Measurements from ENCODE around the gene PDLIM5. TPM values are rescaled to one million over a fixed set of nuclear protein-coding genes. Genes with fewer than 3 reads are reported as not detected.

Gene PDLIM5
- total and polyA plus RNA-seq, 4 experiments from 2014 or later: 37.4 to 57.5 (median 44.6) TPM

GRCh38 chr4:94698187-94698586, 246.4 kb downstream of the PDLIM5 start:
- H3K4me1 ChIP-seq (ENCODE audit: insufficient read depth, low read length): no peaks in the 10 kb centered on the region
- Mint-ChIP-seq H3K36me3 (no peaks in the 10 kb centered on the region), H3K27me3 (peaks cover 1 to 4% of the 10 kb centered on the region in 2 donors), H3K4me1 (no peaks in the 10 kb centered on the region), H3K4me3 (no peak overlapping the region), H3K27ac (no peak overlapping the region), H3K9me3 (no peaks in the 10 kb centered on the region)
- no peaks in the 10 kb centered on the region for H3K27me3 ChIP-seq (ENCODE audit: insufficient read depth, low read length)
- H3K9me3 ChIP-seq (ENCODE audit: control insufficient read depth in 1 of 2, low read length in 2 of 2): no peaks in the 10 kb centered on the region
- CTCF ChIA-PET (ENCODE audit: partially characterized antibody): no interaction called here
- POLR2A ChIA-PET (ENCODE audit: partially characterized antibody): no interaction called here
- H3K4me3 ChIP-seq (ENCODE audit: low read length in 2 of 2): no peak overlapping the region
- intact Hi-C loops (cut with micrococcal nuclease): no loop called here
- DNase-seq: no peak
- H3K27ac ChIP-seq (ENCODE audit: low read depth, low read length): no peak overlapping the region
- H3K36me3 ChIP-seq (ENCODE audit: insufficient read depth, low read length): no peaks in the 10 kb centered on the region

GRCh38 chr4:94700298-94700697, 248.6 kb downstream of the PDLIM5 start:
- Mint-ChIP-seq H3K9me3 (no peaks in the 10 kb centered on the region), H3K4me1 (no peaks in the 10 kb centered on the region), H3K27ac (no peak overlapping the region), H3K27me3 (peaks cover 2 to 4% of the 10 kb centered on the region in 2 donors), H3K4me3 (no peak overlapping the region), H3K36me3 (no peaks in the 10 kb centered on the region)
- Histone ChIP-seq H3K27me3 (ENCODE audit: insufficient read depth, low read length) (no peaks in the 10 kb centered on the region), H3K4me3 (ENCODE audit: low read length in 2 of 2) (no peak overlapping the region), H3K4me1 (ENCODE audit: insufficient read depth, low read length) (no peaks in the 10 kb centered on the region), H3K27ac (ENCODE audit: low read depth, low read length) (no peak overlapping the region), H3K9me3 (ENCODE audit: control insufficient read depth in 1 of 2, low read length in 2 of 2) (no peaks in the 10 kb centered on the region), H3K36me3 (ENCODE audit: insufficient read depth, low read length) (no peaks in the 10 kb centered on the region)
- intact Hi-C loops (cut with micrococcal nuclease): no loop called here
- ChIA-PET POLR2A (ENCODE audit: partially characterized antibody) (no interaction called here), CTCF (ENCODE audit: partially characterized antibody) (no interaction called here)
- DNase-seq: no peak

GRCh38 chr4:94701631-94702300, 250.0 kb downstream of the PDLIM5 start:
- no peak overlapping the region for H3K4me3 ChIP-seq (ENCODE audit: low read length in 2 of 2)
- ChIA-PET POLR2A (ENCODE audit: partially characterized antibody) (no interaction called here), CTCF (ENCODE audit: partially characterized antibody) (no interaction called here)
- no peak for DNase-seq
- intact Hi-C loops (cut with micrococcal nuclease): no loop called here
- no peaks in the 10 kb centered on the region for H3K4me1 Mint-ChIP-seq
- no peaks in the 10 kb centered on the region for H3K36me3 Mint-ChIP-seq
- H3K4me1 ChIP-seq (ENCODE audit: insufficient read depth, low read length): no peaks in the 10 kb centered on the region
- no peaks in the 10 kb centered on the region for H3K36me3 ChIP-seq (ENCODE audit: insufficient read depth, low read length)
- no peaks in the 10 kb centered on the region for H3K9me3 ChIP-seq (ENCODE audit: control insufficient read depth in 1 of 2, low read length in 2 of 2)
- H3K4me3 Mint-ChIP-seq: no peak overlapping the region
- no peak overlapping the region for H3K27ac Mint-ChIP-seq
- peaks cover 2 to 4% of the 10 kb centered on the region in 2 donors for H3K27me3 Mint-ChIP-seq
- H3K27ac ChIP-seq (ENCODE audit: low read depth, low read length): no peak overlapping the region
- H3K27me3 ChIP-seq (ENCODE audit: insufficient read depth, low read length): no peaks in the 10 kb centered on the region
- H3K9me3 Mint-ChIP-seq: peaks cover 0 to 3% (median 0%) of the 10 kb centered on the region in 8 donors

GRCh38 chr4:94711635-94712034, 259.9 kb downstream of the PDLIM5 start:
- no peak for DNase-seq
- ChIA-PET POLR2A (ENCODE audit: partially characterized antibody) (no interaction called here), CTCF (ENCODE audit: partially characterized antibody) (no interaction called here)
- H3K4me3 Mint-ChIP-seq: no peak overlapping the region
- Histone ChIP-seq H3K27ac (ENCODE audit: low read depth, low read length) (no peak overlapping the region), H3K4me3 (ENCODE audit: low read length in 2 of 2) (no peak overlapping the region), H3K36me3 (ENCODE audit: insufficient read depth, low read length) (no peaks in the 10 kb centered on the region), H3K27me3 (ENCODE audit: insufficient read depth, low read length) (no peaks in the 10 kb centered on the region), H3K4me1 (ENCODE audit: insufficient read depth, low read length) (no peaks in the 10 kb centered on the region), H3K9me3 (ENCODE audit: control insufficient read depth in 1 of 2, low read length in 2 of 2) (no peaks in the 10 kb centered on the region)
- H3K9me3 Mint-ChIP-seq: peaks cover 0 to 4% (median under 1%) of the 10 kb centered on the region in 8 donors
- intact Hi-C loops (cut with micrococcal nuclease): no loop called here
- no peak overlapping the region for H3K27ac Mint-ChIP-seq
- no peaks in the 10 kb centered on the region for H3K36me3 Mint-ChIP-seq
- H3K4me1 Mint-ChIP-seq: no peaks in the 10 kb centered on the region
- peaks cover 0 to 5% of the 10 kb centered on the region in 2 donors for H3K27me3 Mint-ChIP-seq

- peaks cover 2 to 7% of the 10 kb centered on the region in 2 donors for H3K27me3 Mint-ChIP-seq
- no peaks in the 10 kb centered on the region for H3K4me1 Mint-ChIP-seq
- peaks cover 0 to 3% (median 0%) of the 10 kb centered on the region in 8 donors for H3K9me3 Mint-ChIP-seq
- ChIA-PET POLR2A (ENCODE audit: partially characterized antibody) (no interaction called here), CTCF (ENCODE audit: partially characterized antibody) (no interaction called here)
- H3K4me3 ChIP-seq (ENCODE audit: low read length in 2 of 2): no peak overlapping the region
- DNase-seq: no peak
- no peaks in the 10 kb centered on the region for H3K36me3 Mint-ChIP-seq
- H3K27ac ChIP-seq (ENCODE audit: low read depth, low read length): no peak overlapping the region
- no peaks in the 10 kb centered on the region for H3K9me3 ChIP-seq (ENCODE audit: control insufficient read depth in 1 of 2, low read length in 2 of 2)
- H3K36me3 ChIP-seq (ENCODE audit: insufficient read depth, low read length): no peaks in the 10 kb centered on the region
- no peaks in the 10 kb centered on the region for H3K4me1 ChIP-seq (ENCODE audit: insufficient read depth, low read length)
- no peak overlapping the region for H3K4me3 Mint-ChIP-seq
- intact Hi-C loops (cut with micrococcal nuclease): no loop called here
- H3K27ac Mint-ChIP-seq: no peak overlapping the region
- H3K27me3 ChIP-seq (ENCODE audit: insufficient read depth, low read length): no peaks in the 10 kb centered on the region
Observed at GRCh38 chr4:94714365-94715160, 262.8 kb downstream of the PDLIM5 start.

- intact Hi-C loops (cut with micrococcal nuclease): no loop called here
- no peak for DNase-seq
- ChIA-PET POLR2A (ENCODE audit: partially characterized antibody) (no interaction called here), CTCF (ENCODE audit: partially characterized antibody) (interaction anchor here (0.9 kb wide), 1 partner anchor 15 kb away, joined by 4 read pairs; no protein-coding TSS in a partner anchor)
- Histone ChIP-seq H3K9me3 (ENCODE audit: control insufficient read depth in 1 of 2, low read length in 2 of 2) (no peaks in the 10 kb centered on the region), H3K4me3 (ENCODE audit: low read length in 2 of 2) (no peak overlapping the region), H3K27me3 (ENCODE audit: insufficient read depth, low read length) (no peaks in the 10 kb centered on the region), H3K36me3 (ENCODE audit: insufficient read depth, low read length) (no peaks in the 10 kb centered on the region), H3K27ac (ENCODE audit: low read depth, low read length) (no peak overlapping the region), H3K4me1 (ENCODE audit: insufficient read depth, low read length) (no peaks in the 10 kb centered on the region)
- Mint-ChIP-seq H3K4me3 (no peak overlapping the region), H3K36me3 (no peaks in the 10 kb centered on the region), H3K9me3 (peaks cover 0 to 3% (median 0%) of the 10 kb centered on the region in 8 donors), H3K27ac (no peak overlapping the region), H3K4me1 (no peaks in the 10 kb centered on the region), H3K27me3 (peaks cover 2 to 8% of the 10 kb centered on the region in 2 donors)
Observed at GRCh38 chr4:94715726-94716125, 264.0 kb downstream of the PDLIM5 start.

Measured in CD4-positive, alpha-beta memory T cell (primary cell).